Erythroblast (primary cell): ENCODE measurements around the gene COA8.

Experiments used
- GATA1 ChIP-seq: IDR thresholded peaks from 2 replicates; pipeline ENCODE4 v1.6.1; 2011; ENCODE audit warnings: low read depth, mild to moderate bottlenecking, control low read depth, low read length, moderate library complexity
- POLR2A ChIP-seq: IDR thresholded peaks from 2 replicates; pipeline ENCODE4 v1.6.1; 2011; ENCODE audit warnings: mild to moderate bottlenecking, low read length

GRCh38 chr14:103526247-103526913, 36.4 kb upstream of the COA8 start:
- TF ChIP-seq POLR2A = no peak
- TF ChIP-seq GATA1 = no peak
